HG03571 (cell line): ENCODE data around the gene ALDH16A1.

Experiments
- ATAC-seq: cut with Tn5 transposase; IDR thresholded peaks from one replicate; pipeline ENCODE4 v1.9.1; 2021; ENCODE audit not compliant: unreplicated experiment

Gene ALDH16A1

DNA sequence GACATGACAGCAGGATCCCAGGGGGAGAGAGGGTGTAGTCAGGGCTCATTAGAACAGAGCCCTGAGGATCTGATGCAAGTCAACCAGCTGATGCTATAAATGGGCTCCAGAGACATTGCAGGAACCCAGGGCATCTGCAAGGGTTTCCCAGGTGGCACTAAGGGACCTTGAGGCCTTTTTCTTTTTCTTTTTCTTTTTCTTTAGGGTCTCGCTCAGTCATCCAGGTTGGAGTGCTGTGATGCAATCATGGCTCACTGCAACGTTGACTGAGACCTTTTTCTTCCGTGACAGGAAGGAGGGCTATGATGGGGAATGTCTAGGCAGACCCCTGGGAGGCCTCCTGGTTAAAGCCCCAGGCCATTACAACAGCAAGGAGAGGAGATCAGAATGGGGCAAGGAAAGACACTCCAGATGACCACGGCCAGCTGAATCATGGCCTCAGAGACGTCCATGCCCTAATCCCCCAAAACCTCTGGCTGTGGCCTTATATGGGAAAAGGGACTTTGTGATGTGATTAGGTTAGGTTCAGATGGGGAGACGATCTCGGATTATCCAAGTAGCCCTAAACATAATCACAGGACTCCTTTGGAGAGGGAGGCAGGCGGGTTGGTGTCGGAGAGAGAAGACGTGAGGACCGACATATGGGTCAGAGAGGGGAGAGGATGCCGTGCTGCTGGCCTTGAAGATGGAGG, 54.9 kb downstream of the ALDH16A1 start:
- no peak for ATAC-seq

DNA sequence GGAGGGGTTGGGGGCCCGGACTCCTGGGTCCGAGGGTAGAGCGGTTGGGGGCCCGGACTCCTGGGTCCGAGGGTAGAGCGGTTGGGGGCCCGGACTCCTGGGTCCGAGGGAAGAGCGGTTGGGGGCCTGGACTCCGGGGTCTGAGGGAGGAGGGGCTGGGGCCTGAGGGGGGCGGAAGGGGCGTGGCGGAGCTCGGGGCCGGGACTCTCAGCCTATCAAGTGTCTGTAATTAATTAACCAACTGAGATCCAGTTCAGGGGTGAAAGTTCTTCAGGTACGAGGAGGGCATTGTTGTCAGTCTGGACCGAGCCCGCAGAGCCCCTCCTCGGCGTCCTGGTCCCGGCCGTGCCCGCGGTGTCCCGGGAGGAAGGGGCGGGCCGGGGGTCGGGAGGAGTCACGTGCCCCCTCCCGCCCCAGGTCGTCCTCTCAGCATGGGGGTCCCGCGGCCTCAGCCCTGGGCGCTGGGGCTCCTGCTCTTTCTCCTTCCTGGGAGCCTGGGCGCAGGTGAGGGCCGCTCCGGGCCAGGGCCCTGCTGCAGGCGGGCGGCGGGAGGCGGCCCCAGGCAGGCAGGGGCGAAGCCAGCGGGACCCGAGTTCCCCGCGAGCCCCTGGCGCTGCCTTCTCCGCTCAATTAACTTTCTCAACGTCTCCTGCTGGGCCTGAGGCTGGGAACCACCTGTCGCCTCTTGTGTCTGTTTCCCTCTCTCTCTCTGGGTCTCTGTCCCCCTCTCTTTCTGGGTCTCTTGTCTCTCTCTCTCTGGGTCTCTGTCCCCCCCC, 60.1 kb downstream of the ALDH16A1 start:
- no peak for ATAC-seq

DNA sequence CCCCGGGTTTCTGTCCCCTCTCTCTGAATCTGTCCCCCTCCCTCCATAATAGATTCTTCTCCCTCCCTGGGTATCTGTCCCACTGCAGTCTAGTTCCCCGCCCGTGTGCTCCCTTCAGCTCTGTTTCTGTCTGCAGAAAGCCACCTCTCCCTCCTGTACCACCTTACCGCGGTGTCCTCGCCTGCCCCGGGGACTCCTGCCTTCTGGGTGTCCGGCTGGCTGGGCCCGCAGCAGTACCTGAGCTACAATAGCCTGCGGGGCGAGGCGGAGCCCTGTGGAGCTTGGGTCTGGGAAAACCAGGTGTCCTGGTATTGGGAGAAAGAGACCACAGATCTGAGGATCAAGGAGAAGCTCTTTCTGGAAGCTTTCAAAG, 60.7 kb downstream of the ALDH16A1 start:
- ATAC-seq = no peak

DNA sequence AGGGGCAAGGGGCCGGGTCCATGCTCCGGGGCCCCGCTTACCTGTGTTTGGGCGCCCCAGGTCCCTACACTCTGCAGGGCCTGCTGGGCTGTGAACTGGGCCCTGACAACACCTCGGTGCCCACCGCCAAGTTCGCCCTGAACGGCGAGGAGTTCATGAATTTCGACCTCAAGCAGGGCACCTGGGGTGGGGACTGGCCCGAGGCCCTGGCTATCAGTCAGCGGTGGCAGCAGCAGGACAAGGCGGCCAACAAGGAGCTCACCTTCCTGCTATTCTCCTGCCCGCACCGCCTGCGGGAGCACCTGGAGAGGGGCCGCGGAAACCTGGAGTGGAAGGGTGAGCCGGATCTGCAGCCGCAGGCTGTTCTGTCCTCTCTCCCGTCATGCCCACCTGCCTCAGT, 61.1 kb downstream of the ALDH16A1 start:
- ATAC-seq = no peak

DNA sequence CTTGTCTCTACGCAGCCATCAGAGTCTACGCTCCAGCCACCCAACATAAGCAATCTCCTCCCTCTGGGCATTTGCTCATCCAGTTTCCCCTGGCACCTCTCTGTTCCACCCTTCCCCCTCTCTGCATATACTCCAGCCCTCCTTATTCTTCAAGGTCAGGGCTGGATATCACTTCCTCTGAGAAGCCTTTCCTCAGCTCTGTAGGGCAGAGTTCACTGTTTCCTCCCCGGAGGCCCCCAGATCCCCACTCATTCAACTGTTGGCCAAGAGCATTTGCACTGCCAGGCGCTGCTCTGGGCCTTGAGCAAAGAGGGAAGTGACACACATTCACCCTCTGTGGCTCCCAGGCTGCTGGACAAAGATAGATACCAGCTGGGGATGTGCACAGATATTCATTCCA, 62.7 kb downstream of the ALDH16A1 start:
- no peak for ATAC-seq

DNA sequence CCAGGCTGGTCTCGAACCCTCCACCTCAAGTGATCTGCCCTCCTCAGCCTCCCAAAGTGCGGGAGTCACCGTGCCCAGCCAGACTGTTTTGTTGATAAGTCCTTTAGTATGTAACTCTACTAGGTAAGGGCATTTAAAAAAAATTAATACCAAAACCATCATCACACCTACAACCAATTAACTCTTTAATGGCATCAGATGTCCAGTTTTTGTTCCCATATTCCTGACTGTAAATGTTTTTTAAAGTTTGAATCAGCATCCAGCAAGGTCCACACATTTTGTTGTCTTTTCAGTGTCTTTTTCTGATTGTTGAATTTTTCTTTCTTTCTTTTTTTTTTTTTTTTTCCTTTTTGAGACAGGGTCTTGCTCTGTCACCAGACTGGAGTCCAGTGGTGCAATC, 65.0 kb downstream of the ALDH16A1 start:
- ATAC-seq = no peak
